GM10266 (cell line): ENCODE results near the gene MRGPRG.
"Not testable (repeated sequence)": the region's sequence is repeated elsewhere in the genome, so short reads cannot be mapped to it uniquely, and the experiment has no call there.

ENCODE experiments used
- DNase-seq: peaks from one replicate; pipeline ENCODE4 v3.0.0; 2012; ENCODE audit errors: extremely low spot score
- CTCF ChIP-seq: IDR thresholded peaks from 2 replicates; pipeline ENCODE4 v1.5.1; 2012; ENCODE audit warnings: mild to moderate bottlenecking, low read depth; ENCODE audit not compliant: control insufficient read depth, insufficient read depth; ENCODE audit errors: missing control alignments

Gene MRGPRG

GRCh38 chr11:3218483-3219280, at the start of gene MRGPRG:
Gene MRGPRG (minus strand): TSS chr11:3218813. CDS start chr11:3218813, 0 bp downstream.
- no peak for TF ChIP-seq CTCF
- DNase-seq = no peak

GRCh38 chr11:3262548-3262947, 43.9 kb upstream of the MRGPRG start:
- not testable (repeated sequence) for DNase-seq

GRCh38 chr11:3261831-3262230, 43.2 kb upstream of the MRGPRG start:
- DNase-seq = not testable (repeated sequence)

- not testable (repeated sequence) for DNase-seq
Measured at GRCh38 chr11:3257509-3257908, 38.9 kb upstream of the MRGPRG start.

- DNase-seq = not testable (repeated sequence)
Measured at GRCh38 chr11:3255241-3255640, 36.6 kb upstream of the MRGPRG start.

GRCh38 chr11:3254773-3255172, 36.2 kb upstream of the MRGPRG start:
- not testable (repeated sequence) for DNase-seq

- no peak for DNase-seq
- TF ChIP-seq CTCF = no peak
Measured at GRCh38 chr11:3245071-3245470, 26.5 kb upstream of the MRGPRG start.

- DNase-seq = no peak
- TF ChIP-seq CTCF = no peak
Measured at GRCh38 chr11:3243880-3244279, 25.3 kb upstream of the MRGPRG start.

- TF ChIP-seq CTCF = no peak
- no peak for DNase-seq
Measured at GRCh38 chr11:3237119-3237518, 18.5 kb upstream of the MRGPRG start.

- TF ChIP-seq CTCF = no peak
- no peak for DNase-seq
Measured at GRCh38 chr11:3234846-3235245, 16.2 kb upstream of the MRGPRG start.
